Esophagus squamous epithelium (tissue), 4 donors: Measurements from ENCODE around the gene TRIM33.

ENCODE experiments used
- POLR2A ChIP-seq, 4 donors: fragments of 450-650 bp; IDR thresholded peaks; one replicate each; pipeline ENCODE4 v1.6.1; 2017; ENCODE audit warnings: antibody characterized with exemption in 4 of 4, mild to moderate bottlenecking in 4 of 4, moderate library complexity in 3 of 4
- TF ChIP-seq, protein P1 (sequence below), 6 experiments: fragments of 450-650 bp in 4 of 6; fragments of 200-600 bp in 2 of 6; sonication (generic) in 2 of 6; IDR thresholded peaks; one replicate each; pipeline ENCODE4 v1.5.1; 2016 to 2019; ENCODE audit warnings: antibody characterized with exemption in 6 of 6, mild to moderate bottlenecking in 4 of 6, moderate library complexity in 4 of 6

DNA sequence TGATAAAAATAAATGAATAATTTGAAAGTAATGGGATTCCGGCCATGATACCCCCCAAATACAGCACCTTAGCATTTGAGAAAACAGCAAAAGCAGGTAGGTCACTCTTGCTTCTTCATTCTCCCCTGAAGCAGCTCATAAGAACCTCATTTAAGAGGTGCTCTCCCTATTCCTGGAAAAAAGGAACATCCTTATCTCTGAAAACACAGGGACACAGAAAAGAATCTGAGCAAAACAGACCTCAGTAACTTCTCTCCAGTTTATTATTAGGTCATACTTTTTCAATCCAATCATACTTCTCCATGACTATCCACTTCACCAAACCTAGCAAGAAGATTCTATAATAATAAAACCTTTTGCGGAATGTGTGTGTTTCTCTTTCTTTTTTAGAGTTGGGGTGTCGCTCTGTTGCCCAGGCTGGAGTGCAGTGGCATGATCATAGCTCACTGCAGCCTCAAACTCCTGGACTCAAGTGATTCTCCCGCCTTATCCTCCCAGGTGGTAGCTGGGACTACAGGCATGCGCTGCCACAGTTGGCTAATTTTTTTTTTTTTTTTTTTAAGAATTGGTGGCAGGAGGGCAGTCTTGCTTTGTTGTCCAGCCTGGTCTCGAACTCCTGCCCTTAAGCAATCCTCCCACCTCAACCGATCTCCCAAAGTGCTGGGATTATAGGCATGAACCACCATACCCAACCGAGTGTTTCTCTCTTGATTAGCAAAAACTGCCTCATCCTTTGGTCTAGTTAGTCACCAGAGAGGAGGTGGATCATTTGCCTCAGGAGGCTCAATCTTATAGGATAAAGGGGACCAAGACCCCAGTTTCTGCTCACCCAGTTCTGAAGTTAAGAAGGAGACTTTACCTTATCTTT lies 10.6 kb upstream of the TRIM33 start:
- TF ChIP-seq, protein P1, sequence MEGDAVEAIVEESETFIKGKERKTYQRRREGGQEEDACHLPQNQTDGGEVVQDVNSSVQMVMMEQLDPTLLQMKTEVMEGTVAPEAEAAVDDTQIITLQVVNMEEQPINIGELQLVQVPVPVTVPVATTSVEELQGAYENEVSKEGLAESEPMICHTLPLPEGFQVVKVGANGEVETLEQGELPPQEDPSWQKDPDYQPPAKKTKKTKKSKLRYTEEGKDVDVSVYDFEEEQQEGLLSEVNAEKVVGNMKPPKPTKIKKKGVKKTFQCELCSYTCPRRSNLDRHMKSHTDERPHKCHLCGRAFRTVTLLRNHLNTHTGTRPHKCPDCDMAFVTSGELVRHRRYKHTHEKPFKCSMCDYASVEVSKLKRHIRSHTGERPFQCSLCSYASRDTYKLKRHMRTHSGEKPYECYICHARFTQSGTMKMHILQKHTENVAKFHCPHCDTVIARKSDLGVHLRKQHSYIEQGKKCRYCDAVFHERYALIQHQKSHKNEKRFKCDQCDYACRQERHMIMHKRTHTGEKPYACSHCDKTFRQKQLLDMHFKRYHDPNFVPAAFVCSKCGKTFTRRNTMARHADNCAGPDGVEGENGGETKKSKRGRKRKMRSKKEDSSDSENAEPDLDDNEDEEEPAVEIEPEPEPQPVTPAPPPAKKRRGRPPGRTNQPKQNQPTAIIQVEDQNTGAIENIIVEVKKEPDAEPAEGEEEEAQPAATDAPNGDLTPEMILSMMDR (IDR thresholded peaks at IDR 0.05): no peak
- no peak for TF ChIP-seq POLR2A (IDR thresholded peaks at IDR 0.05)
